GM18861 (cell line): ENCODE data around the gene ARTN.

Experiments
- ATAC-seq: cut with Tn5 transposase; IDR thresholded peaks from one replicate; pipeline ENCODE4 v1.9.1; 2021; ENCODE audit not compliant: unreplicated experiment

The ARTN gene

GRCh38 chr1:43946236-43947060 lies 12.8 kb downstream of the ARTN start, which contains the start of gene IPO13:
Gene IPO13 (plus strand): TSS chr1:43946950. CDS start chr1:43947601, 651 bp downstream.
- peak; percentile 94 for ATAC-seq

GRCh38 chr1:43947061-43947873 lies 13.7 kb downstream of the ARTN start:
- ATAC-seq, result no peak

- ATAC-seq, result no peak
Measured at GRCh38 chr1:43947874-43948437, 14.4 kb downstream of the ARTN start.

- no peak for ATAC-seq
Measured at GRCh38 chr1:43949678-43950077, 16.1 kb downstream of the ARTN start.

- ATAC-seq, result no peak
Measured at GRCh38 chr1:43951021-43951985, 17.7 kb downstream of the ARTN start.

- no peak for ATAC-seq
Measured at GRCh38 chr1:43952731-43953346, 19.2 kb downstream of the ARTN start.

GRCh38 chr1:43953361-43953760 lies 19.8 kb downstream of the ARTN start:
- no peak for ATAC-seq

GRCh38 chr1:43954036-43954435 lies 20.4 kb downstream of the ARTN start:
- no peak for ATAC-seq

GRCh38 chr1:43956234-43956633 lies 22.6 kb downstream of the ARTN start:
- no peak for ATAC-seq

GRCh38 chr1:43957407-43958040 lies 23.9 kb downstream of the ARTN start:
- ATAC-seq, result no peak

GRCh38 chr1:43958351-43959255 lies 25.0 kb downstream of the ARTN start:
- ATAC-seq, result no peak

- ATAC-seq, result no peak
Measured at GRCh38 chr1:43960798-43961197, 27.2 kb downstream of the ARTN start.

GRCh38 chr1:43961692-43962091 lies 28.1 kb downstream of the ARTN start:
- no peak for ATAC-seq

- ATAC-seq, result no peak
Measured at GRCh38 chr1:43962324-43962723, 28.7 kb downstream of the ARTN start.

GRCh38 chr1:43963006-43963405 lies 29.4 kb downstream of the ARTN start:
- ATAC-seq, result no peak

GRCh38 chr1:43963890-43964289 lies 30.3 kb downstream of the ARTN start:
- no peak for ATAC-seq

GRCh38 chr1:43965316-43965715 lies 31.7 kb downstream of the ARTN start:
- no peak for ATAC-seq

- no peak for ATAC-seq
Measured at GRCh38 chr1:43968348-43968948, 34.8 kb downstream of the ARTN start.
